Right renal pelvis (tissue), 4 donors: ENCODE results near the gene HIVEP1. TPM values are rescaled to one million over a fixed set of nuclear protein-coding genes. Genes with fewer than 3 reads are reported as not detected.

Experiments used
- polyA plus RNA-seq, 4 donors: library from polyadenylated mRNA; unstranded; fragments of 120-200 nt; gene quantifications; one replicate each; pipeline ENCODE4 v1.2.1, GENCODE V29; 2013; ENCODE audit not compliant: insufficient read length in 4 of 4

HIVEP1 gene
- polyA plus RNA-seq, 4 donors: 21.0 to 23.5 (median 22.6) TPM

Other genes with a start within 250 kb of the HIVEP1 start
- 1 to 10 TPM; 1.3 to 3.1 (median 2.7) TPM for gene ADTRP, start 233.5 kb upstream of the HIVEP1 start, polyA plus RNA-seq